Transverse colon (tissue), 4 donors: ENCODE data around the gene EPM2A.
"Not testable (repeated sequence)": the region's sequence is repeated elsewhere in the genome, so short reads cannot be mapped to it uniquely, and the experiment has no call there.

Experiments
- EP300 ChIP-seq: sonication (generic); formaldehyde crosslinking; IDR thresholded peaks from one replicate; pipeline ENCODE4 v1.6.1; 2017; ENCODE audit warnings: antibody characterized with exemption, low read depth
- POLR2A ChIP-seq: fragments of 450-650 bp; IDR thresholded peaks from one replicate; pipeline ENCODE4 v1.6.1; 2016; ENCODE audit warnings: antibody characterized with exemption, mild to moderate bottlenecking, moderate library complexity
- POLR2AphosphoS5 ChIP-seq, 3 donors: sonication (generic); formaldehyde crosslinking; IDR thresholded peaks; one replicate each; pipeline ENCODE4 v1.6.1; 2016; ENCODE audit warnings: antibody characterized with exemption in 3 of 3
- TF ChIP-seq, protein P1 (sequence below), 5 experiments: fragments of 200-600 bp in 3 of 5; fragments of 450-650 bp in 2 of 5; sonication (generic) in 3 of 5; IDR thresholded peaks; 1 replicate in 2 of 5; 2 replicates in 3 of 5; pipeline ENCODE4 v1.5.1; 2016 to 2017; ENCODE audit warnings: antibody characterized with exemption in 5 of 5, inconsistent platforms in 3 of 5, mild to moderate bottlenecking in 2 of 5, moderate library complexity in 1 of 5

DNA sequence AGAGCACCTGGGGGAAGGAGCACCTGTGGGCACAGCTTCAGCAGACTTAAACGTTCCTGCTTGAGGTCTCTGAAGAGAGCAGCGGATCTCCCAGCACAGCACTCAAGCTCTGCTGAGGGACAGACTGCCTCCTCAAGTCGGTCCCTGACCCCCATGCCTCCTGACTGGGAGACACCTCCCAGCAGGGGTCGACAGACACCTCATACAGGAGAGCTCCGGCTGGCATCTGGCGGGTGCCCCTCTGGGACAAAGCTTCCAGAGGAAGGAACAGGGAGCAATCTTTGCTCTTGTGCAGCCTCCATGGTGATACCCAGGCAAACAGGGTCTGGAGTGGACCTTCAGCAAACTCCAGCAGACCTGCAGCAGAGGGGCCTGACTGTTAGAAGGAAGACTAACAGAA is 7.2 kb upstream of the EPM2A start:
- TF ChIP-seq, protein P1, sequence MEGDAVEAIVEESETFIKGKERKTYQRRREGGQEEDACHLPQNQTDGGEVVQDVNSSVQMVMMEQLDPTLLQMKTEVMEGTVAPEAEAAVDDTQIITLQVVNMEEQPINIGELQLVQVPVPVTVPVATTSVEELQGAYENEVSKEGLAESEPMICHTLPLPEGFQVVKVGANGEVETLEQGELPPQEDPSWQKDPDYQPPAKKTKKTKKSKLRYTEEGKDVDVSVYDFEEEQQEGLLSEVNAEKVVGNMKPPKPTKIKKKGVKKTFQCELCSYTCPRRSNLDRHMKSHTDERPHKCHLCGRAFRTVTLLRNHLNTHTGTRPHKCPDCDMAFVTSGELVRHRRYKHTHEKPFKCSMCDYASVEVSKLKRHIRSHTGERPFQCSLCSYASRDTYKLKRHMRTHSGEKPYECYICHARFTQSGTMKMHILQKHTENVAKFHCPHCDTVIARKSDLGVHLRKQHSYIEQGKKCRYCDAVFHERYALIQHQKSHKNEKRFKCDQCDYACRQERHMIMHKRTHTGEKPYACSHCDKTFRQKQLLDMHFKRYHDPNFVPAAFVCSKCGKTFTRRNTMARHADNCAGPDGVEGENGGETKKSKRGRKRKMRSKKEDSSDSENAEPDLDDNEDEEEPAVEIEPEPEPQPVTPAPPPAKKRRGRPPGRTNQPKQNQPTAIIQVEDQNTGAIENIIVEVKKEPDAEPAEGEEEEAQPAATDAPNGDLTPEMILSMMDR (IDR thresholded peaks at IDR 0.05): not testable (repeated sequence)
- not testable (repeated sequence) for TF ChIP-seq POLR2A; POLR2AphosphoS5 (IDR thresholded peaks at IDR 0.05); EP300
